Measurements from ENCODE around the gene DOCK2.
"Not testable (repeated sequence)": the region's sequence is repeated elsewhere in the genome, so short reads cannot be mapped to it uniquely, and the experiment has no call there.

The DOCK2 gene

GRCh38 chr5:169832304-169832703, 195.2 kb downstream of the DOCK2 start:
- DNase-seq, result no peak

GRCh38 chr5:169832845-169833244, 195.8 kb downstream of the DOCK2 start:
- DNase-seq, result no peak

GRCh38 chr5:169833681-169834292, 196.7 kb downstream of the DOCK2 start:
- not testable (repeated sequence) for DNase-seq

- not testable (repeated sequence) for DNase-seq
Observed at GRCh38 chr5:169834540-169834939, 197.5 kb downstream of the DOCK2 start.

- no peak for DNase-seq
Observed at GRCh38 chr5:169836835-169837536, 199.9 kb downstream of the DOCK2 start.

- no peak for DNase-seq
Observed at GRCh38 chr5:169837686-169838085, 200.6 kb downstream of the DOCK2 start.

GRCh38 chr5:169838688-169839087, 201.6 kb downstream of the DOCK2 start:
- no peak for DNase-seq

- DNase-seq, result no peak
Observed at GRCh38 chr5:169840405-169840804, 203.3 kb downstream of the DOCK2 start.

GRCh38 chr5:169842699-169843098, 205.6 kb downstream of the DOCK2 start:
- DNase-seq, result no peak

GRCh38 chr5:169847519-169847918, 210.4 kb downstream of the DOCK2 start:
- no peak for DNase-seq

GRCh38 chr5:169848271-169848670, 211.2 kb downstream of the DOCK2 start:
- DNase-seq, result no peak

GRCh38 chr5:169848792-169849191, 211.7 kb downstream of the DOCK2 start:
- no peak for DNase-seq

GRCh38 chr5:169850409-169850808, 213.3 kb downstream of the DOCK2 start:
- DNase-seq, result no peak

- DNase-seq, result no peak
Observed at GRCh38 chr5:169851321-169851850, 214.3 kb downstream of the DOCK2 start.

- DNase-seq, result no peak
Observed at GRCh38 chr5:169856571-169856970, 219.5 kb downstream of the DOCK2 start.

GRCh38 chr5:169860585-169860984, 223.5 kb downstream of the DOCK2 start:
- DNase-seq, result no peak

GRCh38 chr5:169861433-169861832, 224.4 kb downstream of the DOCK2 start:
- DNase-seq, result no peak

GRCh38 chr5:169861934-169862333, 224.9 kb downstream of the DOCK2 start:
- no peak for DNase-seq

- no peak for DNase-seq
Observed at GRCh38 chr5:169862391-169862811, 225.3 kb downstream of the DOCK2 start.

- no peak for DNase-seq
Observed at GRCh38 chr5:169864483-169864882, 227.4 kb downstream of the DOCK2 start.

- no peak for DNase-seq
Observed at GRCh38 chr5:169867347-169867746, 230.3 kb downstream of the DOCK2 start.

- no peak for DNase-seq
Observed at GRCh38 chr5:169869066-169869465, 232.0 kb downstream of the DOCK2 start.

- no peak for DNase-seq
Observed at GRCh38 chr5:169870211-169870610, 233.1 kb downstream of the DOCK2 start.

GRCh38 chr5:169871826-169872490, 234.9 kb downstream of the DOCK2 start:
- no peak for DNase-seq

Measured in NCI-H2171 treated with DMSO at 0.1 percent for 48 hours (cell line).